H9 (cell line): ENCODE results near the gene CFAP47. TPM values are rescaled to one million over a fixed set of nuclear protein-coding genes. Genes with fewer than 3 reads are reported as not detected.

Experiments
- DNase-seq: peaks from one replicate; pipeline ENCODE4 v3.0.0-alpha.2; 2017
- H2AFZ ChIP-seq: one replicate; pipeline ENCODE4 v1.6.1; 2013; ENCODE audit warnings: mild to moderate bottlenecking, low read length, control low read depth, moderate library complexity
- H2AK5ac ChIP-seq: 2 replicates; pipeline ENCODE4 v1.6.1; 2013; ENCODE audit warnings: low read length, control low read depth, mixed read lengths; ENCODE audit not compliant: insufficient read length
- H2BK120ac ChIP-seq: one replicate; pipeline ENCODE4 v1.6.1; 2013; ENCODE audit warnings: low read depth, mild to moderate bottlenecking, low read length, control low read depth, inconsistent platforms; ENCODE audit not compliant: poor library complexity, severe bottlenecking
- H2BK12ac ChIP-seq: 2 replicates; pipeline ENCODE4 v1.6.1; 2013; ENCODE audit warnings: low read length, control low read depth, mixed read lengths, low read depth; ENCODE audit not compliant: insufficient read length
- H2BK15ac ChIP-seq: 2 replicates; pipeline ENCODE4 v1.6.1; 2013; ENCODE audit warnings: low read depth, low read length, control low read depth
- H2BK20ac ChIP-seq: one replicate; pipeline ENCODE4 v1.6.1; 2013; ENCODE audit warnings: low read depth, mild to moderate bottlenecking, low read length, control low read depth, inconsistent platforms; ENCODE audit not compliant: poor library complexity, severe bottlenecking
- H2BK5ac ChIP-seq: 2 replicates; pipeline ENCODE4 v1.6.1; 2013; ENCODE audit warnings: low read length, control low read depth, mixed read lengths; ENCODE audit not compliant: insufficient read length
- H3K14ac ChIP-seq: 2 replicates; pipeline ENCODE4 v1.6.1; 2013; ENCODE audit warnings: low read length, control low read depth; ENCODE audit not compliant: insufficient read depth
- H3K18ac ChIP-seq: 2 replicates; pipeline ENCODE4 v1.6.1; 2013; ENCODE audit warnings: low read depth, mild to moderate bottlenecking, mixed read lengths, low read length, control low read depth; ENCODE audit not compliant: insufficient read length
- H3K23ac ChIP-seq: 2 replicates; pipeline ENCODE4 v1.6.1; 2013; ENCODE audit warnings: low read length, control low read depth, mixed read lengths, low read depth; ENCODE audit not compliant: insufficient read length
- H3K23me2 ChIP-seq: 2 replicates; pipeline ENCODE4 v1.6.1; 2013; ENCODE audit warnings: low read depth, mild to moderate bottlenecking, mixed read lengths, low read length, control low read depth; ENCODE audit not compliant: insufficient read length, poor library complexity, severe bottlenecking
- H3K27ac ChIP-seq: 2 replicates; pipeline ENCODE4 v1.5.1; 2013; ENCODE audit warnings: low read length, control low read depth, mixed read lengths, low read depth; ENCODE audit not compliant: insufficient read length
- H3K27me3 ChIP-seq: 2 replicates; pipeline ENCODE4 v1.6.1; 2013; ENCODE audit warnings: low read length, control low read depth, inconsistent platforms; ENCODE audit not compliant: insufficient read depth
- H3K4ac ChIP-seq: 2 replicates; pipeline ENCODE4 v1.6.1; 2013; ENCODE audit warnings: low read depth, mild to moderate bottlenecking, control low read depth, inconsistent platforms, low read length, moderate library complexity
- H3K4me1 ChIP-seq: 2 replicates; pipeline ENCODE4 v1.6.1; 2013; ENCODE audit warnings: low read length, control low read depth, inconsistent platforms; ENCODE audit not compliant: insufficient read depth
- H3K4me2 ChIP-seq: 2 replicates; pipeline ENCODE4 v1.6.1; 2013; ENCODE audit warnings: low read length, control low read depth, mixed read lengths; ENCODE audit not compliant: insufficient read length, insufficient read depth
- H3K56ac ChIP-seq: 2 replicates; pipeline ENCODE4 v1.6.1; 2013; ENCODE audit warnings: low read depth, mild to moderate bottlenecking, mixed read lengths, low read length, control low read depth; ENCODE audit not compliant: insufficient read length
- H3K79me1 ChIP-seq: 2 replicates; pipeline ENCODE4 v1.6.1; 2013; ENCODE audit warnings: low read depth, mild to moderate bottlenecking, moderate library complexity, low read length, control low read depth, inconsistent platforms; ENCODE audit not compliant: insufficient read depth, poor library complexity, severe bottlenecking
- H3K79me2 ChIP-seq: 2 replicates; pipeline ENCODE4 v1.6.1; 2013; ENCODE audit warnings: low read length, control low read depth, inconsistent platforms; ENCODE audit not compliant: insufficient read depth
- H3K9ac ChIP-seq: 2 replicates; pipeline ENCODE4 v1.6.1; 2013; ENCODE audit warnings: low read length, control low read depth, mixed read lengths; ENCODE audit not compliant: insufficient read length; ENCODE audit errors: extremely low read depth
- H3K9me3 ChIP-seq: one replicate; pipeline ENCODE4 v1.6.1; 2013; ENCODE audit warnings: low read depth, low read length, inconsistent platforms; ENCODE audit not compliant: control insufficient read depth
- H3T11ph ChIP-seq: one replicate; pipeline ENCODE4 v1.6.1; 2013; ENCODE audit warnings: mild to moderate bottlenecking, low read length, control low read depth, inconsistent platforms
- H4K20me1 ChIP-seq: one replicate; pipeline ENCODE4 v1.6.1; 2013; ENCODE audit not compliant: control insufficient read depth, insufficient read length, insufficient read depth
- H4K5ac ChIP-seq: 2 replicates; pipeline ENCODE4 v1.6.1; 2013; ENCODE audit warnings: low read depth, mild to moderate bottlenecking, mixed read lengths, low read length, control low read depth; ENCODE audit not compliant: insufficient read length
- H4K8ac ChIP-seq: replicated peaks from 2 replicates; pipeline ENCODE4 v1.6.1; 2013; ENCODE audit warnings: low read length, control low read depth, mixed read lengths, low read depth; ENCODE audit not compliant: insufficient read length
- H4K91ac ChIP-seq: 2 replicates; pipeline ENCODE4 v1.6.1; 2013; ENCODE audit warnings: low read depth, mild to moderate bottlenecking, moderate library complexity, mixed read lengths, low read length, control low read depth; ENCODE audit not compliant: insufficient read length
- H3K27ac Mint-ChIP-seq, 3 experiments: 2 replicates in 2 of 3; 3 replicates in 1 of 3; pipeline ENCODE4 v1.8.0; 2020 to 2021; ENCODE audit warnings: mixed read lengths in 3 of 3, mild to moderate bottlenecking in 1 of 3, moderate library complexity in 1 of 3
- H3K27me3 Mint-ChIP-seq: 2 replicates; pipeline ENCODE4 v1.8.0; 2021; ENCODE audit warnings: low read depth, mild to moderate bottlenecking, moderate library complexity, mixed read lengths
- H3K36me3 Mint-ChIP-seq, 3 experiments: 2 replicates in 2 of 3; 3 replicates in 1 of 3; pipeline ENCODE4 v1.8.0; 2020 to 2021; ENCODE audit warnings: low read depth in 3 of 3, mixed read lengths in 3 of 3; ENCODE audit not compliant: insufficient read depth in 1 of 3
- H3K4me1 Mint-ChIP-seq, 2 experiments: 2 replicates each; pipeline ENCODE4 v1.8.0; 2020; ENCODE audit warnings: mixed read lengths in 2 of 2
- H3K4me3 Mint-ChIP-seq, 2 experiments: 2 replicates in 1 of 2; 3 replicates in 1 of 2; pipeline ENCODE4 v1.8.0; 2020 to 2021; ENCODE audit warnings: mild to moderate bottlenecking in 2 of 2, mixed read lengths in 2 of 2, moderate library complexity in 1 of 2
- H3K9me3 Mint-ChIP-seq, 2 experiments: 2 replicates in 1 of 2; 3 replicates in 1 of 2; pipeline ENCODE4 v1.8.0; 2020; ENCODE audit warnings: mild to moderate bottlenecking in 2 of 2, mixed read lengths in 2 of 2, moderate library complexity in 1 of 2
- WGBS: extraction: QIAGEN DNeasy Blood & Tissue Kit; methylation state at CpG from one replicate; pipeline ENCODE4 v1.1.7; 2013; ENCODE audit warnings: missing lambda C conversion rate, low lambda C conversion rate, mixed read lengths; ENCODE audit not compliant: insufficient read length; ENCODE audit errors: extremely low coverage; 5-methylcytosine and 5-hydroxymethylcytosine counted together
- total RNA-seq: library from RNA; stranded (reverse); gene quantifications from 2 replicates; pipeline ENCODE4 v1.2.1, GENCODE V29; 2021
- TF ChIP-seq, protein P1 (sequence below): fragments of 200-600 bp; sonication (generic); conservative IDR thresholded peaks from 3 replicates; pipeline ENCODE4 v1.8.0; 2021; ENCODE audit warnings: antibody characterized with exemption, mild to moderate bottlenecking

CFAP47 gene
- total RNA-seq, 1 experiment from 2014 or later: not detected

DNA sequence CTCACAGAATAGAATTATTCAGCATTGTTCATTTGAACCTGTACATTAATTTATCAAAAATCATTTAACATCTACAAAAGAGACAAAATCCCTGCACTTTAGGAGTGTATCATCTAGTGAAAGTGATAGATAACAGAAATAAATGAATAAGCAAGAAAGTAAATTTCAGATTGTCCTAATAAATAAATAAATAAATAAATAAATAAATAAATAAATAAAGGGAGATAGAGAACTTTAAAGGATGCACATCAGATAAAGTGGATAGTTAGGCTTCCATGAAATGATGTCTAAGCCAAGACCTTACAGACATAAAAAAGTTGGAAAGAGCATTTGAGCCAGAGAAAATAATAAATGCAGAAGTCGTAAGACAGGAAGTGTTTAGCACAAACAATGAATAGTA is 444.7 kb downstream of the CFAP47 start:
- Histone ChIP-seq H2BK20ac (no peak overlapping the region), H2BK120ac (no peak overlapping the region), H2BK15ac (no peak overlapping the region), H4K8ac (no peak overlapping the region), H3K27ac (no peak overlapping the region), H3K56ac (no peak overlapping the region), H3K4ac (no peak overlapping the region), H3K79me2 (no peaks in the 10 kb centered on the region), H3K4me1 (no peaks in the 10 kb centered on the region), H4K20me1 (no peaks in the 10 kb centered on the region), H3K14ac (no peak overlapping the region), H4K5ac (no peak overlapping the region), H3K79me1 (no peaks in the 10 kb centered on the region), H4K91ac (no peak overlapping the region), H2AK5ac (no peak overlapping the region), H3K9me3 (peaks cover 7% of the 10 kb centered on the region), H3K23ac (no peak overlapping the region), H3T11ph (no peak overlapping the region), H3K23me2 (no peaks in the 10 kb centered on the region), H3K18ac (no peak overlapping the region), H3K27me3 (no peaks in the 10 kb centered on the region), H3K4me2 (no peak overlapping the region), H3K9ac (no peak overlapping the region), H2BK5ac (no peak overlapping the region), H2AFZ (no peak overlapping the region), H2BK12ac (no peak overlapping the region)
- Mint-ChIP-seq H3K4me3 (no peak overlapping the region), H3K9me3 (peaks cover 41 to 45% of the 10 kb centered on the region in 2 experiments), H3K36me3 (peaks cover 0 to 5% (median 0%) of the 10 kb centered on the region in 3 experiments; a peak in 2 of 7 replicates), H3K4me1 (peaks cover 0 to 3% of the 10 kb centered on the region in 2 experiments; a peak in 1 of 4 replicates), H3K27ac (no peak overlapping the region), H3K27me3 (no peaks in the 10 kb centered on the region; the same call in 1 of the 2 replicates)
- no CpG with 5 or more reads among the region's 1 CpG for WGBS
- DNase-seq: no peak
- TF ChIP-seq, protein P1, sequence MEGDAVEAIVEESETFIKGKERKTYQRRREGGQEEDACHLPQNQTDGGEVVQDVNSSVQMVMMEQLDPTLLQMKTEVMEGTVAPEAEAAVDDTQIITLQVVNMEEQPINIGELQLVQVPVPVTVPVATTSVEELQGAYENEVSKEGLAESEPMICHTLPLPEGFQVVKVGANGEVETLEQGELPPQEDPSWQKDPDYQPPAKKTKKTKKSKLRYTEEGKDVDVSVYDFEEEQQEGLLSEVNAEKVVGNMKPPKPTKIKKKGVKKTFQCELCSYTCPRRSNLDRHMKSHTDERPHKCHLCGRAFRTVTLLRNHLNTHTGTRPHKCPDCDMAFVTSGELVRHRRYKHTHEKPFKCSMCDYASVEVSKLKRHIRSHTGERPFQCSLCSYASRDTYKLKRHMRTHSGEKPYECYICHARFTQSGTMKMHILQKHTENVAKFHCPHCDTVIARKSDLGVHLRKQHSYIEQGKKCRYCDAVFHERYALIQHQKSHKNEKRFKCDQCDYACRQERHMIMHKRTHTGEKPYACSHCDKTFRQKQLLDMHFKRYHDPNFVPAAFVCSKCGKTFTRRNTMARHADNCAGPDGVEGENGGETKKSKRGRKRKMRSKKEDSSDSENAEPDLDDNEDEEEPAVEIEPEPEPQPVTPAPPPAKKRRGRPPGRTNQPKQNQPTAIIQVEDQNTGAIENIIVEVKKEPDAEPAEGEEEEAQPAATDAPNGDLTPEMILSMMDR: no peak
